Measurements from ENCODE around the gene HS3ST3B1. TPM values are rescaled to one million over a fixed set of nuclear protein-coding genes. Genes with fewer than 3 reads are reported as not detected.

HS3ST3B1 gene
- total RNA-seq, 1 experiment from 2014 or later = 2.4 TPM

DNA sequence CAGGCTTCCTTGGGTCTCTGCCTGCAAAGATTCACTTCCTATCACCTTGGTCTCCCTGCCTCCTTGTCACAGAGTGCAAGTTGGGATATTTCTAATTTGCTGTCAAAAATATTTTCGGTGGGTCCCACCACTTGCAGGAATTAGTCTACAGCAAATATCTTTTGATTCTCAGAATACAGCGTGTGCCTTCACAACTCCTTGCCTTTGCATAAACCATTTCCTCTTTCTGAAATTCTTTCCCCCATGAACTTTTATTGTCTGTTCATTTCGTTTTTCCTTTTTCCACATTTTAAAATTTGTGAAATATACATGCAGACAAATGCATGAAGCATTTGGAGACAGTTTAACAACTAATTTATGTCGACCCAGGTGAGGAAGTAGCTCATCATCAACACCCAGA is 60.0 kb downstream of the HS3ST3B1 start:
- no TSS peak for BruUV-seq (replicated peaks)
- Histone ChIP-seq H4K20me1 (ENCODE audit: insufficient read depth) (no peaks in the 10 kb centered on the region), H3K4me2 (ENCODE audit: low read length) (no peak overlapping the region), H3K27ac (ENCODE audit: low read depth, low read length) (no peak overlapping the region), H3K27me3 (ENCODE audit: insufficient read depth, low read length) (no peaks in the 10 kb centered on the region), H3K9me2 (ENCODE audit: insufficient read depth) (no peaks in the 10 kb centered on the region), H3K4me3 (replicated peaks in 1 of 2; ENCODE audit: low read depth in 1 of 2, low read length in 2 of 2) (no peak overlapping the region), H3K4me1 (ENCODE audit: control insufficient read depth in 1 of 2, insufficient read depth in 2 of 2, low read length in 2 of 2) (no peaks in the 10 kb centered on the region), H3K79me2 (ENCODE audit: insufficient read depth, low read length) (no peaks in the 10 kb centered on the region), H3K9ac (ENCODE audit: low read length) (no peak overlapping the region), H3K36me3 (ENCODE audit: control insufficient read depth in 1 of 2, insufficient read depth in 2 of 2, low read length in 2 of 2) (no peaks in the 10 kb centered on the region), H3K9me3 (ENCODE audit: control insufficient read depth in 1 of 2, insufficient read depth in 1 of 2, low read depth in 1 of 2, low read length in 2 of 2) (no peaks in the 10 kb centered on the region), H2AFZ (ENCODE audit: low read depth, low read length, poor library complexity, severe bottlenecking) (no peak overlapping the region)
- no peak for DNase-seq (ENCODE audit: low read depth, low spot score)
- no peak for ATAC-seq
- ChIA-PET RAD21 (ENCODE audit: low non-redundant PET in 1 of 2, low total read pairs in 2 of 2, uncharacterized antibody in 2 of 2, unreplicated experiment in 2 of 2) (no interaction called here), POLR2A (no interaction called here), CTCF (no interaction called here)
- TF ChIP-seq TCF7L2 (IDR thresholded peaks at IDR 0.05; ENCODE audit: borderline replicate concordance, extremely low read depth, insufficient read depth, insufficient read length) (no peak), SIN3A (IDR thresholded peaks at IDR 0.05; ENCODE audit: low read depth) (no peak), EZH2 (IDR thresholded peaks at IDR 0.05) (no peak), RAD21 (IDR thresholded peaks at IDR 0.05; ENCODE audit: low read depth) (no peak), CBX3 (IDR thresholded peaks at IDR 0.05; ENCODE audit: low read depth) (no peak), ZNF274 (IDR thresholded peaks at IDR 0.05; ENCODE audit: low read depth, low read length) (no peak), SP1 (IDR thresholded peaks at IDR 0.05; ENCODE audit: low read depth) (no peak), ZFX (IDR thresholded peaks at IDR 0.05) (no peak)
- TF ChIP-seq, protein P1, sequence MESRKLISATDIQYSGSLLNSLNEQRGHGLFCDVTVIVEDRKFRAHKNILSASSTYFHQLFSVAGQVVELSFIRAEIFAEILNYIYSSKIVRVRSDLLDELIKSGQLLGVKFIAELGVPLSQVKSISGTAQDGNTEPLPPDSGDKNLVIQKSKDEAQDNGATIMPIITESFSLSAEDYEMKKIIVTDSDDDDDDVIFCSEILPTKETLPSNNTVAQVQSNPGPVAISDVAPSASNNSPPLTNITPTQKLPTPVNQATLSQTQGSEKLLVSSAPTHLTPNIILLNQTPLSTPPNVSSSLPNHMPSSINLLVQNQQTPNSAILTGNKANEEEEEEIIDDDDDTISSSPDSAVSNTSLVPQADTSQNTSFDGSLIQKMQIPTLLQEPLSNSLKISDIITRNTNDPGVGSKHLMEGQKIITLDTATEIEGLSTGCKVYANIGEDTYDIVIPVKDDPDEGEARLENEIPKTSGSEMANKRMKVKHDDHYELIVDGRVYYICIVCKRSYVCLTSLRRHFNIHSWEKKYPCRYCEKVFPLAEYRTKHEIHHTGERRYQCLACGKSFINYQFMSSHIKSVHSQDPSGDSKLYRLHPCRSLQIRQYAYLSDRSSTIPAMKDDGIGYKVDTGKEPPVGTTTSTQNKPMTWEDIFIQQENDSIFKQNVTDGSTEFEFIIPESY (IDR thresholded peaks at IDR 0.05; ENCODE audit: extremely low read depth, insufficient replicate concordance, low read length) = no peak
- TF ChIP-seq, protein P2, sequence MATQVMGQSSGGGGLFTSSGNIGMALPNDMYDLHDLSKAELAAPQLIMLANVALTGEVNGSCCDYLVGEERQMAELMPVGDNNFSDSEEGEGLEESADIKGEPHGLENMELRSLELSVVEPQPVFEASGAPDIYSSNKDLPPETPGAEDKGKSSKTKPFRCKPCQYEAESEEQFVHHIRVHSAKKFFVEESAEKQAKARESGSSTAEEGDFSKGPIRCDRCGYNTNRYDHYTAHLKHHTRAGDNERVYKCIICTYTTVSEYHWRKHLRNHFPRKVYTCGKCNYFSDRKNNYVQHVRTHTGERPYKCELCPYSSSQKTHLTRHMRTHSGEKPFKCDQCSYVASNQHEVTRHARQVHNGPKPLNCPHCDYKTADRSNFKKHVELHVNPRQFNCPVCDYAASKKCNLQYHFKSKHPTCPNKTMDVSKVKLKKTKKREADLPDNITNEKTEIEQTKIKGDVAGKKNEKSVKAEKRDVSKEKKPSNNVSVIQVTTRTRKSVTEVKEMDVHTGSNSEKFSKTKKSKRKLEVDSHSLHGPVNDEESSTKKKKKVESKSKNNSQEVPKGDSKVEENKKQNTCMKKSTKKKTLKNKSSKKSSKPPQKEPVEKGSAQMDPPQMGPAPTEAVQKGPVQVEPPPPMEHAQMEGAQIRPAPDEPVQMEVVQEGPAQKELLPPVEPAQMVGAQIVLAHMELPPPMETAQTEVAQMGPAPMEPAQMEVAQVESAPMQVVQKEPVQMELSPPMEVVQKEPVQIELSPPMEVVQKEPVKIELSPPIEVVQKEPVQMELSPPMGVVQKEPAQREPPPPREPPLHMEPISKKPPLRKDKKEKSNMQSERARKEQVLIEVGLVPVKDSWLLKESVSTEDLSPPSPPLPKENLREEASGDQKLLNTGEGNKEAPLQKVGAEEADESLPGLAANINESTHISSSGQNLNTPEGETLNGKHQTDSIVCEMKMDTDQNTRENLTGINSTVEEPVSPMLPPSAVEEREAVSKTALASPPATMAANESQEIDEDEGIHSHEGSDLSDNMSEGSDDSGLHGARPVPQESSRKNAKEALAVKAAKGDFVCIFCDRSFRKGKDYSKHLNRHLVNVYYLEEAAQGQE (IDR thresholded peaks at IDR 0.05; ENCODE audit: low read depth) = no peak
- TF ChIP-seq, protein P3, sequence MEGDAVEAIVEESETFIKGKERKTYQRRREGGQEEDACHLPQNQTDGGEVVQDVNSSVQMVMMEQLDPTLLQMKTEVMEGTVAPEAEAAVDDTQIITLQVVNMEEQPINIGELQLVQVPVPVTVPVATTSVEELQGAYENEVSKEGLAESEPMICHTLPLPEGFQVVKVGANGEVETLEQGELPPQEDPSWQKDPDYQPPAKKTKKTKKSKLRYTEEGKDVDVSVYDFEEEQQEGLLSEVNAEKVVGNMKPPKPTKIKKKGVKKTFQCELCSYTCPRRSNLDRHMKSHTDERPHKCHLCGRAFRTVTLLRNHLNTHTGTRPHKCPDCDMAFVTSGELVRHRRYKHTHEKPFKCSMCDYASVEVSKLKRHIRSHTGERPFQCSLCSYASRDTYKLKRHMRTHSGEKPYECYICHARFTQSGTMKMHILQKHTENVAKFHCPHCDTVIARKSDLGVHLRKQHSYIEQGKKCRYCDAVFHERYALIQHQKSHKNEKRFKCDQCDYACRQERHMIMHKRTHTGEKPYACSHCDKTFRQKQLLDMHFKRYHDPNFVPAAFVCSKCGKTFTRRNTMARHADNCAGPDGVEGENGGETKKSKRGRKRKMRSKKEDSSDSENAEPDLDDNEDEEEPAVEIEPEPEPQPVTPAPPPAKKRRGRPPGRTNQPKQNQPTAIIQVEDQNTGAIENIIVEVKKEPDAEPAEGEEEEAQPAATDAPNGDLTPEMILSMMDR (IDR thresholded peaks at IDR 0.05 in 2 of 3, conservative IDR thresholded peaks at IDR 0.05 in 1 of 3; ENCODE audit: borderline replicate concordance in 1 of 3, insufficient read depth in 1 of 3, low read depth in 2 of 3, low read length in 2 of 3) = no peak
- intact Hi-C loops (cut with micrococcal nuclease) = no loop called here
